PC-3 (cell line): Measurements from ENCODE around the gene CARNS1. TPM values are rescaled to one million over a fixed set of nuclear protein-coding genes. Genes with fewer than 3 reads are reported as not detected.

Source experiments
- ATAC-seq: fragments of 200-7000 bp; cut with Tn5 transposase; 2 replicates; pipeline ENCODE4 v1.9.1; 2020; ENCODE audit warnings: mild to moderate bottlenecking, moderate library complexity
- BruUV-seq: library from RNA; stranded (reverse); fragments of 400-500 nt; replicated peaks from 2 replicates; lab custom pipeline; 2021; lab: Mats Ljungman, UMichigan
- CTCF ChIA-PET: fragments of 300-600 bp; sonication (Branson Sonifier 250); formaldehyde crosslinking; loops from one replicate; lab custom pipeline; 2022; ENCODE audit warnings: antibody characterized with exemption; lab: Charles Lee
- POLR2A ChIA-PET: fragments of 300-600 bp; sonication (Branson Sonifier 250); formaldehyde crosslinking; loops from one replicate; lab custom pipeline; 2022; ENCODE audit warnings: antibody characterized with exemption; ENCODE audit not compliant: unreplicated experiment; lab: Charles Lee
- DNase-seq: peaks from one replicate; pipeline ENCODE4 v3.0.0-alpha.2; 2015
- H2AFZ ChIP-seq: fragments of 300-600 bp; sonication (generic); 2 replicates; pipeline ENCODE4 v1.6.0; 2016; ENCODE audit warnings: antibody characterized with exemption, low read length
- H3F3A ChIP-seq: fragments of 300-600 bp; sonication (generic); one replicate; pipeline ENCODE4 v1.6.0; 2017; ENCODE audit warnings: antibody characterized with exemption, low read length, control low read depth, mild to moderate bottlenecking; ENCODE audit not compliant: unreplicated experiment
- H3K27ac ChIP-seq: fragments of 300-600 bp; sonication (generic); 2 replicates; pipeline ENCODE4 v1.5.1; 2016; ENCODE audit warnings: mild to moderate bottlenecking, low read length
- H3K27me3 ChIP-seq: fragments of 300-600 bp; sonication (generic); 2 replicates; pipeline ENCODE4 v1.6.1; 2016; ENCODE audit warnings: low read length, mixed read lengths
- H3K36me3 ChIP-seq: fragments of 300-600 bp; sonication (generic); 2 replicates; pipeline ENCODE4 v1.6.1; 2016; ENCODE audit warnings: low read depth, mixed run types, low read length, mixed read lengths
- H3K4me1 ChIP-seq: fragments of 300-600 bp; sonication (generic); 2 replicates; pipeline ENCODE4 v1.5.1; 2016; ENCODE audit warnings: low read length; ENCODE audit not compliant: insufficient read depth
- H3K4me2 ChIP-seq: fragments of 300-600 bp; sonication (generic); 2 replicates; pipeline ENCODE4 v1.6.0; 2016; ENCODE audit warnings: low read length
- H3K4me3 ChIP-seq: fragments of 300-600 bp; sonication (generic); 2 replicates; pipeline ENCODE4 v1.5.1; 2016; ENCODE audit warnings: mild to moderate bottlenecking, low read length, mixed read lengths
- H3K79me2 ChIP-seq: fragments of 300-600 bp; sonication (generic); 2 replicates; pipeline ENCODE4 v1.6.1; 2017; ENCODE audit warnings: low read length, mixed read lengths
- H3K9ac ChIP-seq: fragments of 300-600 bp; sonication (generic); 2 replicates; pipeline ENCODE4 v1.6.0; 2016; ENCODE audit warnings: mild to moderate bottlenecking, low read length
- H3K9me2 ChIP-seq: fragments of 300-600 bp; sonication (generic); replicated peaks from 2 replicates; pipeline ENCODE4 v1.6.1; 2016; ENCODE audit warnings: mixed run types, low read length, mixed read lengths
- H3K9me3 ChIP-seq: fragments of 300-600 bp; sonication (generic); 2 replicates; pipeline ENCODE4 v1.6.1; 2016; ENCODE audit warnings: low read length, mixed read lengths
- H4K20me1 ChIP-seq: fragments of 300-600 bp; sonication (generic); 2 replicates; pipeline ENCODE4 v1.6.1; 2016; ENCODE audit warnings: low read length, mixed read lengths
- EZH2 ChIP-seq: fragments of 300-600 bp; sonication (generic); IDR thresholded peaks from one replicate; pipeline ENCODE4 v1.6.1; 2017; ENCODE audit warnings: antibody characterized with exemption, mild to moderate bottlenecking, low read length; ENCODE audit not compliant: unreplicated experiment
- EZH2phosphoT487 ChIP-seq: fragments of 300-600 bp; sonication (generic); IDR thresholded peaks from 2 replicates; pipeline ENCODE4 v1.6.1; 2018; ENCODE audit warnings: mild to moderate bottlenecking, antibody characterized with exemption, low read length, borderline replicate concordance
- intact Hi-C: fragments of 100-400 bp; cut with micrococcal nuclease; formaldehyde crosslinking; loops from 2 replicates; pipeline ENCODE4 v1.9.0; 2023
- total RNA-seq: library from RNA; depleted of rRNA; stranded (reverse); fragments of >200 nt; gene quantifications from 2 replicates; pipeline ENCODE4 v1.2.3, GENCODE V29; 2014
- TF ChIP-seq, protein P1 (sequence below): fragments of 300-600 bp; sonication (generic); conservative IDR thresholded peaks from 2 replicates; pipeline ENCODE4 v1.5.1; 2017; ENCODE audit warnings: antibody characterized with exemption, low read depth, mild to moderate bottlenecking, low read length

Gene CARNS1
- total RNA-seq, 1 experiment from 2014 or later = 0.22 TPM

DNA sequence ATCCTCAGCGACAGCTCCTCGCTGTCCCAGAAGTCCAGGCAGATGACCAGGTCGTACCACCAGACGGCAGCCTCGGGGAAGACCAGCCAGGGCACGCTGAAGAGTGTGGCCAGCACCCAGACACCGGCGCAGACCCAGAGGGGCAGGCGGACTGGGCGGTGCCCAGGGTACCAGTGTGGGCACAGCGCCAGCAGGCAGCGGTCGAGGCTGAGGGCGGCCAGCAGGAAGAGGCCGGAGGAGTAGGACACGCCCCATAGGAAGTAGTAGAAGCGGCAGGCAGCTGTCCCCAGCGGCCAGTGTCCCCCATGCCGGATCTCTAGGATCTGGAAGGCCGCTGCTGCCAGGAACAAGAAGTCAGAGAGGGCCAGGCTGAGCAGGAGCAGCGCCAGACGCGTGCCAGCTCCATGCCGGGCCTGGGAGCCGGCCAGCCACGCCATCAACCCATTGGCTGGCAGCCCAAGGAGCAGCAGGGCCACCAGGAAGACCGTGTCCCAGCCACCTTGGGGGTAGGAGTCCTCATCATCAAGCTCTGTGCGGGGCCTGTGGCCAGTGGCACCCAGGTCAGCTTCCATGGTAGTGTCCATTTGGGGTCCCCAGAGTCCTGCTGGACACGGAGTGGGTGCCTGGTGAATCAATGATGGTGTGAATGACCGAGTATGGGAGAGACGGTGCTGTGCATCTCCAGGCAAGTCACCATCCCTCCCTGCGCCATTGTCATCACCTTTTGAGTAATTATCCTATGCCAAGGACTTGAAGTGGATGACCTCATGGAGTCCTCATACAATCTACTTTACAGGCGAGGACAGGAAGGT, 36.9 kb downstream of the CARNS1 start, which contains the start of gene GPR152:
GPR152 (minus strand) TSS at position 589 of the 812 bp plus-strand sequence; CDS start at position 584, 5 bp downstream.
- Histone ChIP-seq H3K4me3 (no peak within 1 kb of the TSS), H4K20me1 (no peaks in the 10 kb centered on the region), H3K9me3 (no peaks in the 10 kb centered on the region), H3K79me2 (no peaks in the 10 kb centered on the region), H3K27me3 (no peaks in the 10 kb centered on the region), H3K36me3 (no peaks in the 10 kb centered on the region), H3K9me2 (no peaks in the 10 kb centered on the region), H3K27ac (no peak within 1 kb of the TSS), H3F3A (no peaks in the 10 kb centered on the region), H3K9ac (no peak within 1 kb of the TSS), H3K4me2 (no peak within 1 kb of the TSS), H3K4me1 (no peaks in the 10 kb centered on the region), H2AFZ (no peak within 1 kb of the TSS)
- POLR2A ChIA-PET = no interaction called here
- intact Hi-C loops = no loop called here
- TF ChIP-seq, protein P1, sequence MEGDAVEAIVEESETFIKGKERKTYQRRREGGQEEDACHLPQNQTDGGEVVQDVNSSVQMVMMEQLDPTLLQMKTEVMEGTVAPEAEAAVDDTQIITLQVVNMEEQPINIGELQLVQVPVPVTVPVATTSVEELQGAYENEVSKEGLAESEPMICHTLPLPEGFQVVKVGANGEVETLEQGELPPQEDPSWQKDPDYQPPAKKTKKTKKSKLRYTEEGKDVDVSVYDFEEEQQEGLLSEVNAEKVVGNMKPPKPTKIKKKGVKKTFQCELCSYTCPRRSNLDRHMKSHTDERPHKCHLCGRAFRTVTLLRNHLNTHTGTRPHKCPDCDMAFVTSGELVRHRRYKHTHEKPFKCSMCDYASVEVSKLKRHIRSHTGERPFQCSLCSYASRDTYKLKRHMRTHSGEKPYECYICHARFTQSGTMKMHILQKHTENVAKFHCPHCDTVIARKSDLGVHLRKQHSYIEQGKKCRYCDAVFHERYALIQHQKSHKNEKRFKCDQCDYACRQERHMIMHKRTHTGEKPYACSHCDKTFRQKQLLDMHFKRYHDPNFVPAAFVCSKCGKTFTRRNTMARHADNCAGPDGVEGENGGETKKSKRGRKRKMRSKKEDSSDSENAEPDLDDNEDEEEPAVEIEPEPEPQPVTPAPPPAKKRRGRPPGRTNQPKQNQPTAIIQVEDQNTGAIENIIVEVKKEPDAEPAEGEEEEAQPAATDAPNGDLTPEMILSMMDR = no peak
- TF ChIP-seq EZH2phosphoT487 (no peak), EZH2 (no peak)
- BruUV-seq = no TSS peak
- CTCF ChIA-PET = no interaction called here
- DNase-seq (no peak), ATAC-seq (no peak; the same call in 1 of the 2 replicates)

DNA sequence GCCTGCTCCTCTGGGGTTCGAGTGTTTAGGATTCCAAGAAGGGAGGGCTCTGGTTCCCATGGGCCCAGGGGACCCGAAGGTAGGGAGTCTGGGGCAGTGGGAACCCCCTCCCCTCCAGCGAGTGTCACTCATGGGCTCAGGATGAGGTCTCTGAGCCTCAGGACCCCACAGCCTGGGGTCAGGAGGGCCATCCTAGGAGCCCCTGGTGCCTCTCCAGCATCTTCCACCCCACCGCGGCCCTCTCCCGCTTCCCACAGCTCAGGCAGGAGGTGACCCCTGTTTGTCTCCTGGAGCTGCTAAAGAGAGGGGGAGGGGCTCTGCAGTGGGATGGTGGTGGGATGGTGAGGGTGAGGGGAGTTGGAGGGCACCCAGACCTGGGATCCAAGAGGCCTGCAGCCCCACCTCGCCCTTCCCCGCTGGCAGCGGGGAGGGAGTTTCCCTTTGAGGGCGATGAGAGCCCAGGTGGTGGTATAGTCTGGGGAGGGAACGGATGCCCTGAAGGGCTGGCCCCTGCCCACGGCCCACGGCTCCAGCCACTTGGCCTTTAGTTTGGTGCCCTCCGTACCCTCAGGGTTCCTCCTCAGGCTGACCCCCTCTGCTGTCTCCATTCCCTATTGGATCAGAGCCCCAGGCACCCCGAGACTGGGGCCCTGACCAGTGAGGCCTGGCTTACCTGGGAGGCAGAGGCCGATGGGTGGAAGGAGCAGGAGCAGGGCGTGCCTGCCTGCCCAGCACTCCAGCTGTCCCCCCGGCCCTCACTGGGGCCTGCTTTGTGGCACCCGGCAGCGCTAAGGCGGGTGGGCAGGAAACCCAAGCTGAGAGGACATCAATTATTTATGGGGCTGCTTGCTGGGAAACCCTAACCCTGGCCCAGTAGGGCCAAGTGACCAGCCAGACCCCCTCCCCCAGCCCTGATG, 38.6 kb downstream of the CARNS1 start:
- H3K4me3 ChIP-seq = no peak overlapping the region
- no peaks in the 10 kb centered on the region for H3K4me1 ChIP-seq
- H3F3A ChIP-seq = no peaks in the 10 kb centered on the region
- H3K36me3 ChIP-seq = no peaks in the 10 kb centered on the region
- ATAC-seq (no peak), DNase-seq (no peak)
- H2AFZ ChIP-seq = no peak overlapping the region
- intact Hi-C loops = no loop called here
- CTCF ChIA-PET = no interaction called here
- no peaks in the 10 kb centered on the region for H3K79me2 ChIP-seq
- no peaks in the 10 kb centered on the region for H3K27me3 ChIP-seq
- no peaks in the 10 kb centered on the region for H4K20me1 ChIP-seq
- POLR2A ChIA-PET = no interaction called here
- no peaks in the 10 kb centered on the region for H3K9me3 ChIP-seq
- H3K4me2 ChIP-seq = no peak overlapping the region
- H3K9ac ChIP-seq = no peak overlapping the region
- TF ChIP-seq EZH2 (no peak), EZH2phosphoT487 (no peak)
- TF ChIP-seq, protein P1 = no peak
- H3K9me2 ChIP-seq = no peaks in the 10 kb centered on the region
- BruUV-seq = no TSS peak
- H3K27ac ChIP-seq = no peak overlapping the region
